Heart left ventricle (tissue), 16 donors: ENCODE data around the gene PSG7. TPM values are rescaled to one million over a fixed set of nuclear protein-coding genes. Genes with fewer than 3 reads are reported as not detected.
"Not testable (repeated sequence)": the region's sequence is repeated elsewhere in the genome, so short reads cannot be mapped to it uniquely, and the experiment has no call there.

Experiments used
- ATAC-seq, 4 donors: fragments of 200-7000 bp; cut with Tn5 transposase; one replicate each; pipeline ENCODE4 v1.9.1; 2020 to 2022; ENCODE audit warnings: moderate library complexity in 4 of 4, mild to moderate bottlenecking in 3 of 4, moderate number of reproducible peaks in 1 of 4
- DNase-seq, 5 donors: peaks; one replicate each; pipeline ENCODE4 v3.0.0-alpha.2; 2020
- H3K27ac ChIP-seq, 12 donors: fragments of 200-600 bp; sonication (generic) in 4 of 12; one replicate each; pipeline versions ENCODE4 v1.5.0 to v1.8.0; 2016 to 2022; ENCODE audit warnings: mild to moderate bottlenecking in 2 of 12
- H3K27me3 ChIP-seq, 9 donors: fragments of 200-600 bp; sonication (generic) in 2 of 9; one replicate each; pipeline versions ENCODE4 v1.5.1 to v1.8.0; 2016 to 2022; ENCODE audit warnings: mild to moderate bottlenecking in 3 of 9
- H3K36me3 ChIP-seq, 9 donors: fragments of 200-600 bp; sonication (generic) in 2 of 9; one replicate each; pipeline versions ENCODE4 v1.5.0 to v1.8.0; 2018 to 2022; ENCODE audit warnings: mild to moderate bottlenecking in 2 of 9
- H3K4me1 ChIP-seq, 12 donors: fragments of 200-600 bp; sonication (generic) in 4 of 12; one replicate each; pipeline versions ENCODE4 v1.5.0 to v1.8.0; 2016 to 2022; ENCODE audit warnings: mild to moderate bottlenecking in 3 of 12
- H3K4me3 ChIP-seq, 12 donors: fragments of 200-600 bp; sonication (generic) in 4 of 12; one replicate each; pipeline versions ENCODE4 v1.5.0 to v1.8.0; 2017 to 2022; ENCODE audit warnings: mild to moderate bottlenecking in 9 of 12, moderate library complexity in 4 of 12
- H3K9me3 ChIP-seq, 12 donors: fragments of 200-600 bp; sonication (generic) in 4 of 12; one replicate each; pipeline versions ENCODE4 v1.5.0 to v1.8.0; 2016 to 2022; ENCODE audit warnings: mild to moderate bottlenecking in 1 of 12
- CTCF ChIP-seq, 12 donors: fragments of 200-600 bp; sonication (generic) in 4 of 12; IDR thresholded peaks; one replicate each; pipeline versions ENCODE4 v1.5.0 to v1.8.0; 2018 to 2022; ENCODE audit warnings: antibody characterized with exemption in 12 of 12, mild to moderate bottlenecking in 5 of 12
- POLR2A ChIP-seq, 2 donors: fragments of 450-650 bp; IDR thresholded peaks; one replicate each; pipeline ENCODE4 v1.6.1; 2017; ENCODE audit warnings: antibody characterized with exemption in 2 of 2, mild to moderate bottlenecking in 2 of 2, moderate library complexity in 2 of 2
- WGBS, 4 donors: extraction: QIAGEN DNeasy Blood & Tissue Kit in 2 of 4; methylation state at CpG; one replicate each; pipeline versions ENCODE4 v1.1.5 to v1.1.7; 2013 to 2018; 5-methylcytosine and 5-hydroxymethylcytosine counted together
- intact Hi-C, 10 donors: fragments of 100-400 bp; cut with DNase I; formaldehyde crosslinking; loops; one replicate each; pipeline versions ENCODE4 v1.11.1 to v1.14.2; 2022
- polyA plus RNA-seq, 2 donors: library from polyadenylated mRNA; stranded (reverse); fragments of 200-250 nt; gene quantifications; one replicate each; pipeline ENCODE4 v1.2.3, GENCODE V29; 2013
- total RNA-seq, 9 donors: library from RNA; depleted of rRNA in 2 of 9; stranded (reverse); fragments of >200 nt in 2 of 9; fragmentation: NEBNext Ultra II Directional in 3 of 9; extraction: Animal tissue kit (Norgen Biotek cat#: 25700) in 3 of 9; gene quantifications; one replicate each; pipeline versions ENCODE4 v1.1.0 to v1.2.4, GENCODE V29; 2016 to 2023
- donor health status: ischemic (EF 13 %, LVEDD 7.1; RV severe dilation, severe dysfunction).
- donor health status: healthy with polysubstance abuse.
- donor health status: DM: no; HTN: yes; CAD: no.
- donor health status: DM: no; HTN: no; CAD: no.
- donor health status: ischemic (EF 25% LVEDD 6.9; RV normal size, moderate dysfunction).
- donor health status: ischemic (EF 25% LVEDD 5.7; RV mildly dilated, moderate dysfunction).
- donor health status: healthy.
- donor health status: DM: yes; HTN: yes; CAD: no.
- donor health status: ischemic (EF 35%, LVEDD 5.7; RV mildly dilated, moderate dysfunction).
- donor health status: nonischemic (EF 11% LVEDD 7.7; RV severe dilation, severe dysfunction).
- donor health status: DM: yes; HTN: yes; CAD: no.
- donor health status: PGD.
- donor health status: ischemic (EF 29% LVEDD 5.4; RV normal size, mild dysfunction).
- donor health status: nonischemic (EF 23%, LVEDD 6.1; RV moderate dilation, normal function).

The PSG7 gene
- total and polyA plus RNA-seq, 11 donors, result not detected

GRCh38 chr19:42930214-42930613 lies 6.8 kb downstream of the PSG7 start:
- intact Hi-C loops, result loop anchor here in 1 of 10 donors (5.0 kb wide), 1 partner anchor 157 kb away; no protein-coding TSS in a partner anchor
- peak in 1 of 5 donors; percentile 49 for DNase-seq

GRCh38 chr19:42928896-42929295 lies 8.1 kb downstream of the PSG7 start:
- 80 to 93% (median 82%) methylated on average over 3 of the region's 3 CpGs for WGBS, 4 donors
- ATAC-seq, result no peak

More at GRCh38 chr19:42930214-42930613, 6.8 kb downstream of the PSG7 start:
- H3K4me1 ChIP-seq, ATAC-seq, H3K27ac ChIP-seq, H3K36me3 ChIP-seq, H3K9me3 ChIP-seq, H3K27me3 ChIP-seq, H3K4me3 ChIP-seq: not testable (repeated sequence)
- WGBS, 4 donors, result 0 to 11% (median 3%) methylated on average over 1 of the region's 1 CpG
- peak; percentile 14 to 43 (median 28) for TF ChIP-seq CTCF (IDR thresholded peaks at IDR 0.05)

GRCh38 chr19:42926781-42927180 lies 10.2 kb downstream of the PSG7 start:
- Histone ChIP-seq H3K36me3 (no peaks in the 10 kb centered on the region), H3K27ac (no peak overlapping the region), H3K9me3 (no peaks in the 10 kb centered on the region), H3K27me3 (peaks cover 0 to 14% (median 0%) of the 10 kb centered on the region in 9 donors), H3K4me3 (no peak overlapping the region), H3K4me1 (no peaks in the 10 kb centered on the region)
- TF ChIP-seq POLR2A (IDR thresholded peaks at IDR 0.05), result no peak
- TF ChIP-seq CTCF (IDR thresholded peaks at IDR 0.05), result no peak
- DNase-seq (no peak), ATAC-seq (no peak)
- intact Hi-C loops, result loop anchor here in 2 of 10 donors (5.0 to 10.0 kb wide), 2 partner anchors 158 to 161 kb away; partner anchors contain the start of gene PSG2 (in 1 of the 2)
- 43 to 60% (median 54%) methylated on average over 1 to 2 of the region's 2 CpGs for WGBS, 4 donors

More at GRCh38 chr19:42928896-42929295, 8.1 kb downstream of the PSG7 start:
- no peak overlapping the region for H3K27ac ChIP-seq
- no peak for DNase-seq
- no peak overlapping the region for H3K4me3 ChIP-seq
- TF ChIP-seq POLR2A (IDR thresholded peaks at IDR 0.05) (no peak), CTCF (IDR thresholded peaks at IDR 0.05) (no peak)
- H3K4me1 ChIP-seq, result no peaks in the 10 kb centered on the region
- no peaks in the 10 kb centered on the region for H3K36me3 ChIP-seq
- peaks cover 0 to 10% (median 0%) of the 10 kb centered on the region in 9 donors for H3K27me3 ChIP-seq
- no peaks in the 10 kb centered on the region for H3K9me3 ChIP-seq
- intact Hi-C loops, result loop anchor here in 2 of 10 donors (5.0 to 10.0 kb wide), 2 partner anchors 156 to 158 kb away; partner anchors contain the start of gene PSG2 (in 1 of the 2)

- not testable (repeated sequence) for H3K4me3 ChIP-seq, ATAC-seq, H3K9me3 ChIP-seq, H3K36me3 ChIP-seq, H3K4me1 ChIP-seq, H3K27ac ChIP-seq
- peak in 1 of 5 donors; percentile 39 for DNase-seq
- intact Hi-C loops, result loop anchor here in 1 of 10 donors (10.0 kb wide), 1 partner anchor 162 kb away; the partner anchor contains the start of gene PSG2
- WGBS, 4 donors, result 37 to 52% (median 44%) methylated on average over 9 of the region's 9 CpGs
- TF ChIP-seq CTCF (IDR thresholded peaks at IDR 0.05), result peak; percentile 20 to 57 (median 46)
- H3K27me3 ChIP-seq, result peaks cover 0 to 14% (median 0%) of the 10 kb centered on the region in 9 donors
Measured at GRCh38 chr19:42923106-42923505, 13.9 kb downstream of the PSG7 start.

- intact Hi-C loops, result loop anchor here in 1 of 10 donors (10.0 kb wide), 1 partner anchor 164 kb away; the partner anchor contains the start of gene PSG2
- H3K36me3 ChIP-seq, DNase-seq: not testable (repeated sequence)
Measured at GRCh38 chr19:42920971-42921370, 16.0 kb downstream of the PSG7 start.

More at GRCh38 chr19:42920971-42921370, 16.0 kb downstream of the PSG7 start:
- not testable (repeated sequence) for H3K27ac ChIP-seq, H3K4me1 ChIP-seq, H3K27me3 ChIP-seq, H3K9me3 ChIP-seq, H3K4me3 ChIP-seq, ATAC-seq
